Smooth muscle cell of trachea (primary cell): ENCODE results near the gene SEC14L5. TPM values are rescaled to one million over a fixed set of nuclear protein-coding genes. Genes with fewer than 3 reads are reported as not detected.

Experiments
- total RNA-seq: library from RNA; depleted of rRNA; stranded (reverse); fragments of >200 nt; gene quantifications from 2 replicates; pipeline ENCODE4 v1.2.1, GENCODE V29; 2014

The SEC14L5 gene
- total RNA-seq, result 0.44 and 2.0 TPM in 2 replicates

DNA sequence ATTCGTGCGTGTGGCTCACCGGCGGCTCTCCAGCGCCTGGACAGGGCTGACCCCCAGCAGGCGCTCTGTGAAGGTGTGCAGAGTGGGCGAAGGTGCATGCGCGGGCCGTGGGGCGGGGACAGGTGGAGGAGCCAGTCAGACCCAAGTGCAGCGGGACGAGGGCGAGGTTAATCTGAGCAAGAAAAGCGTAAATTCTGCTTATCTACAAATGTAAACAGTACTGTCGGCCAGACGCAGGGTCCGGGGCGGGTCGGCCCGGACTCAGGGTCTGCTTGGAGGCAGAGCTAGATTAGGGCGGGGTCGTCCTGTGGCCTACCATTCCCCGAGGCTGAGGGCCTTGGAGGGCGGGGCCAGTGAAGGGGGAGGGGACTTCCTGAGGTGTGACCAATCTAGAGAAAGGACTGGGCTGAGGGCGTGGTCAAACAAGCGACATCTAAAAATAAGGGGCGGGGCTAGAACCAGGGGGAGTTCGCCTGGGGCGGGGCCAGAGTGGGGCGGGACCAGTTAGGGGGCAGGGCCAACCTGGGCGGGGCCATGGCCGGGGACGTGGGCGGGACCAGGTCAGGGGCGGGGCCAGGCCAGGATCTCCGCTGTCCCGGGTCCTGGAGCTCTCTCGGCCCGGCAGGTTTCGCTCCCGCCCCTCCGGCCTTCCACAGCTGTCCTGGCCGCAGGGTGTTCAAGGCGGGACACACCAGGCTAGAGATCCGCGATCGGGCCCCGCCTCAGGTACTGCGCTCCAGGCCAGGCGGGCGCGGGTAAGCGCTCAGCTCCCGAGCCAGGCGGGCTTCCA lies at the start of gene SEC14L5:
Gene SEC14L5 (plus strand): TSS at position 611 of the 790 bp plus-strand sequence. CDS start 994 bp downstream, outside the sequence.

DNA sequence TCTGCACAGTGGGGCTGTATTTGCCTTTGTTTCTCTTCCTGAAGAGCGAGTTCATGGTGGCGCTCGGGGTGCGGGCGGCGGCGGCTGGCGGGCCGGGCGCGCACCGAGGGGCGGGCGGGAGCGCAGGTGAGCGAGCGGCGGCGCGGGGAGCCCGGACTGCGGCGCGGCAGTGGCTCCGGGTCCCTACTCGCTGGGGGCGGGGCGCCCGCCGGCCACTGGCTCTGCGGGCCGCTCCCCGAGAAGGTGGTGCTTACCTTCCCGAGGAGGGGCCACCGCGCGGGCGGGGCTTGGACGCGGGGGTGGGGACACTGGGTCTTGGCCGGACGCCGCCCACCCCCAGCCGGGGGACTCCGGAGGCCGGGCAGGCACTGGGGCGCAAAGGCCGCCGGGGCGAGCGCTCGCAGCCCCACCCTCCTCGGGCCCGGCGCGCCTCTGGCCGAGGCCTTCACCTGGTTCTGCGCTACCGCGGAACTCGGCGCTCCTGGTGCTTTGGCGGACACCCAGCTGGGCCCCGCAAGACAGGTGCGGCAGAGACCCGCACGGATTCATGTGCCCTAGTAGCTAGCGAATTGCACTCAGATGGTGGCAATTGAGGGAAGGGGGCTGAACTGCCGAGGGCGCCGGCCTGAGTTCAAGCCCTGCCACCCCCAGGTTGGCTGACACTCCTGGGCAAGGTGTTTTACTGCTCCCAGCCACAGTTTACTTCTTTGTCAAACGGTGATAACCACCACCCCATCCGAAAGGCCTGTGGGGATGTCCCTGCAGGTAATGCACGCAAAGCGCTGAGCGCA lies 20.9 kb upstream of the SEC14L5 start, which contains the start of gene PPL:
Gene PPL (minus strand): TSS at position 158 of the 791 bp plus-strand sequence. CDS start 103 bp downstream, at position 55.

DNA sequence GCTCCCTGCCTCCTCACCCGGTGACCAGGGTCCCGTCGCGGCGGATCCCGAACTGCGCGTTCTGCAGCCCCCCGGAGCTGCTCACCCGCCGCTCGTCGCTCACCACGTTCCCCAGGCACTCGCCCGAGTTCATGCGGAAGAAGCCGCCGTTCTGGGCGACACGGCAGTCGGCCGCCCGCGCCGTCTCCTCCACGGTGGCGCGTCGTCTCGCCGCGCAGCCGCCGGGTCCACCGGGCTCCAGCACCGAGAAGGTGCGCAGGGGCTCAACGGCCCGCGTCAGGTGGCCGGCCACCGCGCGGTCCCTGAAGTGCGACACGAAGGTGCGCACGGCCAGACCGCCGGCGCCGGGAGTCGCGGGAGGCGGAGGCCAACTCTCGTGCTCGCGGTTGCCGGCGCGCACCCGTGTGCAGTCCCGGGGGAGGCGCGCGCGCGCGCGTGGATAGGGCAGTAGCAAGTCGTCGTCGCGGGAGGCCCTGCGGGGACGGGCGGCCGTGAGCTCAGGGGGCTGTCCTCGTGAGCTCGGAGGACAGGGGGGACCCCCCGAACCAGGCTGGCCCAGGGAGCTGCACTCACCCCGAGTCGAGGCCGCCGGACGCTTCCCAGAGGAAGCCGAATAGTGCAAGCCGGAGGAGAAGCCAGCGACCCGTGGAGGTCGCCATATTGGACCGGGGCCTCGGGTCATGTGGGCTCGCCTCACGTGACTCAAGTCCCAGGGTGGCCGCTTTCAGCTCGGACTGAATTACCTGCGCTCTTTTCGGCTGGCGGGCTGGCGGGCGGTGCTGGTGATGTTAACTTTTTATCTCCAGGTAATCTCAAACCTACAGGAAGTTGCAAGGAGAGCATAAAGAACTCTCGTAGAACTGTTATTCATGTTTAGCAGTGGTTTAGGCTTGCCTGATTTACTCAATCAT lies 75.4 kb downstream of the SEC14L5 start, which contains the start of gene NAGPA:
Gene NAGPA (minus strand): TSS at position 680 of the 911 bp plus-strand sequence. CDS start 21 bp downstream, at position 659.

GRCh38 chr16:5065813-5066212 lies 107.7 kb downstream of the SEC14L5 start, which contains the start of gene C16orf89:
C16orf89 (minus strand) TSS chr16:5065956; CDS start chr16:5065908, 48 bp downstream.

Other genes with a start within 250 kb of the SEC14L5 start
- 24.9 and 35.7 TPM in 2 replicates for gene ANKS3, start 224.1 kb upstream of the SEC14L5 start, total RNA-seq
- 0.29 and 1.3 TPM in 2 replicates for gene DNAAF8, start 223.8 kb upstream of the SEC14L5 start, total RNA-seq
- 10.9 and 13.9 TPM in 2 replicates for gene ZNF500, start 191.2 kb upstream of the SEC14L5 start, total RNA-seq
- gene SEPTIN12, start 170.0 kb upstream of the SEC14L5 start, total RNA-seq, result not detected in 2 replicates
- gene SMIM22, start 163.0 kb upstream of the SEC14L5 start, total RNA-seq, result not detected in 2 replicates
- gene ROGDI, start 155.7 kb upstream of the SEC14L5 start, total RNA-seq, result 16.4 and 16.9 TPM in 2 replicates
- gene GLYR1, start 111.0 kb upstream of the SEC14L5 start, total RNA-seq, result 52.7 and 53.6 TPM in 2 replicates
- 24.0 and 31.3 TPM in 2 replicates for gene UBN1, start 110.8 kb upstream of the SEC14L5 start, total RNA-seq
- 51.5 and 105 TPM in 2 replicates for gene PPL, start 21.2 kb upstream of the SEC14L5 start, total RNA-seq
- 33.2 and 42.2 TPM in 2 replicates for gene NAGPA, start 75.6 kb downstream of the SEC14L5 start, total RNA-seq
- gene C16orf89, start 107.6 kb downstream of the SEC14L5 start, total RNA-seq, result under 0.01 and 1.3 TPM in 2 replicates
- gene ALG1, start 113.5 kb downstream of the SEC14L5 start, total RNA-seq, result 32.6 and 43.2 TPM in 2 replicates
- gene EEF2KMT, start 139.5 kb downstream of the SEC14L5 start, total RNA-seq, result 7.1 and 10.8 TPM in 2 replicates